Measurements from ENCODE around the gene ERO1B. TPM values are rescaled to one million over a fixed set of nuclear protein-coding genes. Genes with fewer than 3 reads are reported as not detected.

ERO1B gene
- total RNA-seq, 1 experiment from 2014 or later: 3.2 TPM

DNA sequence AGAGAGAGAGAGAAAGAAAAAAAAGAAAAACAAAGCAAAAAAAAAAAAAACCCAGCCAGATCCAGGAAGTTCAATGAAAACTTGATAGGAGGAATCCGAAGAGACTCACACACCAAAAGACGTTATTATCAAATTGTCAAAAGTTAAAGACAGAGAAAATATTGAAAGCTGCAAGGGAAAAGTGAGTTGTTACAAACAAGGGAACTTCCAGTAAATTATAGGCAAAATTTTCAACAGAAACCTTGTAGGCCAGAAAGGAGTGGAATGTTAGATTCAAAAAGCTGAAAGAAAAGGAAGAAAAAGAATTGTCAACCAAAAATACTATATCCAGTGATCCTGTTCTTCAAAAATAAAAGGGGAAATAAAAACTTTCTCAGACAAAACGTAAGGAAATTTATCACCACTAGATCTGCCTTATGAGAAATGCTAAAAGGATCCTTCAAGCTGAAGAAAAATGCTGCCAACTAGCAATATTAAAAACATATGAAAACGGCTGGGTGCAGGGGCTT lies 23.6 kb downstream of the ERO1B start:
- ChIA-PET CTCF (interaction anchor here (0.6 kb wide), 1 partner anchor 194 kb away, joined by 5 read pairs; no protein-coding TSS in a partner anchor), POLR2A (no interaction called here)
- Mint-ChIP-seq H3K4me3 (no peak overlapping the region), H3K9me3 (peaks cover 39% of the 10 kb centered on the region), H3K27me3 (ENCODE audit: low read depth) (peaks cover 4% of the 10 kb centered on the region; the same call in 1 of the 2 replicates), H3K4me1 (no peaks in the 10 kb centered on the region), H3K27ac (no peak overlapping the region), H3K36me3 (peaks cover 28% of the 10 kb centered on the region)
- DNase-seq (ENCODE audit: low spot score) (no peak), ATAC-seq (no peak)
- TF ChIP-seq FOXJ3 (CRISPR knock-in tag; IDR thresholded peaks at IDR 0.05; ENCODE audit: borderline replicate concordance) (no peak), ZNF263 (CRISPR knock-in tag; IDR thresholded peaks at IDR 0.05; ENCODE audit: low read depth) (no peak), ETV6 (CRISPR knock-in tag; IDR thresholded peaks at IDR 0.05) (no peak), CREM (CRISPR knock-in tag; IDR thresholded peaks at IDR 0.05) (no peak)
- TF ChIP-seq, protein P1, sequence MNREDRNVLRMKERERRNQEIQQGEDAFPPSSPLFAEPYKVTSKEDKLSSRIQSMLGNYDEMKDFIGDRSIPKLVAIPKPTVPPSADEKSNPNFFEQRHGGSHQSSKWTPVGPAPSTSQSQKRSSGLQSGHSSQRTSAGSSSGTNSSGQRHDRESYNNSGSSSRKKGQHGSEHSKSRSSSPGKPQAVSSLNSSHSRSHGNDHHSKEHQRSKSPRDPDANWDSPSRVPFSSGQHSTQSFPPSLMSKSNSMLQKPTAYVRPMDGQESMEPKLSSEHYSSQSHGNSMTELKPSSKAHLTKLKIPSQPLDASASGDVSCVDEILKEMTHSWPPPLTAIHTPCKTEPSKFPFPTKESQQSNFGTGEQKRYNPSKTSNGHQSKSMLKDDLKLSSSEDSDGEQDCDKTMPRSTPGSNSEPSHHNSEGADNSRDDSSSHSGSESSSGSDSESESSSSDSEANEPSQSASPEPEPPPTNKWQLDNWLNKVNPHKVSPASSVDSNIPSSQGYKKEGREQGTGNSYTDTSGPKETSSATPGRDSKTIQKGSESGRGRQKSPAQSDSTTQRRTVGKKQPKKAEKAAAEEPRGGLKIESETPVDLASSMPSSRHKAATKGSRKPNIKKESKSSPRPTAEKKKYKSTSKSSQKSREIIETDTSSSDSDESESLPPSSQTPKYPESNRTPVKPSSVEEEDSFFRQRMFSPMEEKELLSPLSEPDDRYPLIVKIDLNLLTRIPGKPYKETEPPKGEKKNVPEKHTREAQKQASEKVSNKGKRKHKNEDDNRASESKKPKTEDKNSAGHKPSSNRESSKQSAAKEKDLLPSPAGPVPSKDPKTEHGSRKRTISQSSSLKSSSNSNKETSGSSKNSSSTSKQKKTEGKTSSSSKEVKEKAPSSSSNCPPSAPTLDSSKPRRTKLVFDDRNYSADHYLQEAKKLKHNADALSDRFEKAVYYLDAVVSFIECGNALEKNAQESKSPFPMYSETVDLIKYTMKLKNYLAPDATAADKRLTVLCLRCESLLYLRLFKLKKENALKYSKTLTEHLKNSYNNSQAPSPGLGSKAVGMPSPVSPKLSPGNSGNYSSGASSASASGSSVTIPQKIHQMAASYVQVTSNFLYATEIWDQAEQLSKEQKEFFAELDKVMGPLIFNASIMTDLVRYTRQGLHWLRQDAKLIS (CRISPR knock-in tag; IDR thresholded peaks at IDR 0.05; ENCODE audit: borderline replicate concordance): no peak

DNA sequence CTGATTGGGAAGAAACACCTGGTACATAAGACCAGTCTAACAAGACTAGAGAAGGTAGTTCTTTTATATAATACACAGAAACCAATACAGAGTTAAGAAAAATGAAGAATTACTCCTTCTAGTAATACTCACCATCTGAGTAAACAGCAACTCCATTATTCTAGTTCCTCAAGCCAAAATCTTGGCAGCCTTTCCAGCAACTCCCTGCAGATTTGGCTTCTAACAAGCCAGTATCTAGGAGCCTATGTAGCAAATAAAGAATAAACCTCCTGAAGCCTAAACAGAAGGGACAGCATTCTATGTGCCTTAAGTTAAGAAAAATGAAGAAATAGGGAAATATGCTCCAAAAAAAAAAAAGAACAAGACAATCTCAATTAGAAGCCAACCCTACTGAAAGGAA lies 24.5 kb downstream of the ERO1B start:
- TF ChIP-seq SP1 (CRISPR knock-in tag; conservative IDR thresholded peaks at IDR 0.05) (no peak), SMAD3 (CRISPR knock-in tag; IDR thresholded peaks at IDR 0.05; ENCODE audit: borderline replicate concordance) (no peak), RELA (CRISPR knock-in tag; IDR thresholded peaks at IDR 0.05; ENCODE audit: borderline replicate concordance) (no peak)
- TF ChIP-seq, protein P2, sequence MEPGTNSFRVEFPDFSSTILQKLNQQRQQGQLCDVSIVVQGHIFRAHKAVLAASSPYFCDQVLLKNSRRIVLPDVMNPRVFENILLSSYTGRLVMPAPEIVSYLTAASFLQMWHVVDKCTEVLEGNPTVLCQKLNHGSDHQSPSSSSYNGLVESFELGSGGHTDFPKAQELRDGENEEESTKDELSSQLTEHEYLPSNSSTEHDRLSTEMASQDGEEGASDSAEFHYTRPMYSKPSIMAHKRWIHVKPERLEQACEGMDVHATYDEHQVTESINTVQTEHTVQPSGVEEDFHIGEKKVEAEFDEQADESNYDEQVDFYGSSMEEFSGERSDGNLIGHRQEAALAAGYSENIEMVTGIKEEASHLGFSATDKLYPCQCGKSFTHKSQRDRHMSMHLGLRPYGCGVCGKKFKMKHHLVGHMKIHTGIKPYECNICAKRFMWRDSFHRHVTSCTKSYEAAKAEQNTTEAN (CRISPR knock-in tag; IDR thresholded peaks at IDR 0.05): no peak
- Mint-ChIP-seq H3K27ac (no peak overlapping the region), H3K36me3 (peaks cover 25% of the 10 kb centered on the region), H3K4me3 (no peak overlapping the region), H3K4me1 (no peaks in the 10 kb centered on the region), H3K9me3 (peaks cover 37% of the 10 kb centered on the region), H3K27me3 (ENCODE audit: low read depth) (peaks cover 4% of the 10 kb centered on the region; the same call in 1 of the 2 replicates)
- ATAC-seq (no peak), DNase-seq (ENCODE audit: low spot score) (no peak)
- CTCF ChIA-PET: no interaction called here
- POLR2A ChIA-PET: no interaction called here

DNA sequence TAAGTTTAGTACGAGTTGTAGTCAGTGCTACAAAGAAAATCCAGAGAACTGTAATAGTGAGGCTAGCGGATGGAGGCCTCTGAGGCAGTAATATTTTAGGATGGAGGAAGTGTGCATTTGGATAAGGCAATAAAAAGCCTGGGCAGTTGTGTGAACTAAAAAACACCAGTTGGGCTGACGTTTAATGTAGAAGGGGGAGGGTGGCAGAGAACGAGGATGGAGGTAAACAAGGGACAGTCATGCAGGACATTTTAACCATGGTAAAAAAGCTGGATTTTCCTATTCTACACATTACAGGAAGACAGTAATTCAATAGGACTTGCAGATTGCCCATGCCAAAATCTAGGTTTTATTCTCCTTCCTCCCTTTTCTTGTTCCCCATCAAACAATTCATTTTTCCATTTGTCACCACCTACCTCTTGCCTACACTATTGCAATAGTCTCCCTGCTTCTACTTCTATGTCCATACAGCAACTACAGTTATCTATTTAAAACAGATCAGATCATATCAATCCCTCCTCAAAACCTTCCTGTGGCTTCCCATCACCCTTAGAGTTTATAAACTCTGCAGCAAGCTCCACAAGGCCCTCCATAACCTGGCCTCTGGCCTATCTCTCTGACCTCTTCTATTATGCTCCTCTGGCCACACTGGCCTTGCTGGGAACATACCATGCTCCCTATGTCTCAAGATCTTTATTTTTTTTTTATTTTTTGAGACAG lies 27.7 kb downstream of the ERO1B start:
- CTCF ChIA-PET: no interaction called here
- peaks cover 4% of the 10 kb centered on the region; the same call in 1 of the 2 replicates for H3K27me3 Mint-ChIP-seq (ENCODE audit: low read depth)

DNA sequence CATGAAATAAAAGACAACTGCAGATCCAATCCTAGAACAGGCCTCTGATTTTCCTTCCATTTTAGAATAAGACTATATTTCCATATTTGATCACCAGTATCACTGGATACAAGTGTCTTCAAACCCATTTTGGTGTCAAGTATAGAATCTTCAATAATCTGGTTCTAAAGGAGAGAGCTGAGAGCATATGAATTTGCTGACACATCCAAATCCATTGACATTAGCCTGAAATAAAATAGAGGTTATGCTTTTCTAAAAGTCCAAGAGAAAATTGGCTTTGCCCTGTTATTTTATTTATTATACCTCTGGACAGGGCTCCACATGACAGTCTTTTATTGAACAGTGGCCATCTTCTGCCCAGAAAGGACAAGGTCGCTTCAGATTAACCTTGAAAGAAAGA lies 28.6 kb downstream of the ERO1B start:
- H3K27me3 Mint-ChIP-seq (ENCODE audit: low read depth): peaks cover 4% of the 10 kb centered on the region; the same call in 1 of the 2 replicates
- peaks cover 9% of the 10 kb centered on the region for H3K36me3 Mint-ChIP-seq
- no peak overlapping the region for H3K27ac Mint-ChIP-seq
- no peaks in the 10 kb centered on the region for H3K4me1 Mint-ChIP-seq
- peaks cover 8% of the 10 kb centered on the region for H3K9me3 Mint-ChIP-seq
- H3K4me3 Mint-ChIP-seq: no peak overlapping the region
- DNase-seq (ENCODE audit: low spot score) (no peak), ATAC-seq (no peak)
- ChIA-PET POLR2A (no interaction called here), CTCF (no interaction called here)
- TF ChIP-seq, protein P3, sequence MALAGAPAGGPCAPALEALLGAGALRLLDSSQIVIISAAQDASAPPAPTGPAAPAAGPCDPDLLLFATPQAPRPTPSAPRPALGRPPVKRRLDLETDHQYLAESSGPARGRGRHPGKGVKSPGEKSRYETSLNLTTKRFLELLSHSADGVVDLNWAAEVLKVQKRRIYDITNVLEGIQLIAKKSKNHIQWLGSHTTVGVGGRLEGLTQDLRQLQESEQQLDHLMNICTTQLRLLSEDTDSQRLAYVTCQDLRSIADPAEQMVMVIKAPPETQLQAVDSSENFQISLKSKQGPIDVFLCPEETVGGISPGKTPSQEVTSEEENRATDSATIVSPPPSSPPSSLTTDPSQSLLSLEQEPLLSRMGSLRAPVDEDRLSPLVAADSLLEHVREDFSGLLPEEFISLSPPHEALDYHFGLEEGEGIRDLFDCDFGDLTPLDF (CRISPR knock-in tag; IDR thresholded peaks at IDR 0.05): no peak
- TF ChIP-seq, protein P4, sequence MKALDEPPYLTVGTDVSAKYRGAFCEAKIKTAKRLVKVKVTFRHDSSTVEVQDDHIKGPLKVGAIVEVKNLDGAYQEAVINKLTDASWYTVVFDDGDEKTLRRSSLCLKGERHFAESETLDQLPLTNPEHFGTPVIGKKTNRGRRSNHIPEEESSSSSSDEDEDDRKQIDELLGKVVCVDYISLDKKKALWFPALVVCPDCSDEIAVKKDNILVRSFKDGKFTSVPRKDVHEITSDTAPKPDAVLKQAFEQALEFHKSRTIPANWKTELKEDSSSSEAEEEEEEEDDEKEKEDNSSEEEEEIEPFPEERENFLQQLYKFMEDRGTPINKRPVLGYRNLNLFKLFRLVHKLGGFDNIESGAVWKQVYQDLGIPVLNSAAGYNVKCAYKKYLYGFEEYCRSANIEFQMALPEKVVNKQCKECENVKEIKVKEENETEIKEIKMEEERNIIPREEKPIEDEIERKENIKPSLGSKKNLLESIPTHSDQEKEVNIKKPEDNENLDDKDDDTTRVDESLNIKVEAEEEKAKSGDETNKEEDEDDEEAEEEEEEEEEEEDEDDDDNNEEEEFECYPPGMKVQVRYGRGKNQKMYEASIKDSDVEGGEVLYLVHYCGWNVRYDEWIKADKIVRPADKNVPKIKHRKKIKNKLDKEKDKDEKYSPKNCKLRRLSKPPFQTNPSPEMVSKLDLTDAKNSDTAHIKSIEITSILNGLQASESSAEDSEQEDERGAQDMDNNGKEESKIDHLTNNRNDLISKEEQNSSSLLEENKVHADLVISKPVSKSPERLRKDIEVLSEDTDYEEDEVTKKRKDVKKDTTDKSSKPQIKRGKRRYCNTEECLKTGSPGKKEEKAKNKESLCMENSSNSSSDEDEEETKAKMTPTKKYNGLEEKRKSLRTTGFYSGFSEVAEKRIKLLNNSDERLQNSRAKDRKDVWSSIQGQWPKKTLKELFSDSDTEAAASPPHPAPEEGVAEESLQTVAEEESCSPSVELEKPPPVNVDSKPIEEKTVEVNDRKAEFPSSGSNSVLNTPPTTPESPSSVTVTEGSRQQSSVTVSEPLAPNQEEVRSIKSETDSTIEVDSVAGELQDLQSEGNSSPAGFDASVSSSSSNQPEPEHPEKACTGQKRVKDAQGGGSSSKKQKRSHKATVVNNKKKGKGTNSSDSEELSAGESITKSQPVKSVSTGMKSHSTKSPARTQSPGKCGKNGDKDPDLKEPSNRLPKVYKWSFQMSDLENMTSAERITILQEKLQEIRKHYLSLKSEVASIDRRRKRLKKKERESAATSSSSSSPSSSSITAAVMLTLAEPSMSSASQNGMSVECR (CRISPR knock-in tag; IDR thresholded peaks at IDR 0.05; ENCODE audit: borderline replicate concordance): no peak
- TF ChIP-seq, protein P5, sequence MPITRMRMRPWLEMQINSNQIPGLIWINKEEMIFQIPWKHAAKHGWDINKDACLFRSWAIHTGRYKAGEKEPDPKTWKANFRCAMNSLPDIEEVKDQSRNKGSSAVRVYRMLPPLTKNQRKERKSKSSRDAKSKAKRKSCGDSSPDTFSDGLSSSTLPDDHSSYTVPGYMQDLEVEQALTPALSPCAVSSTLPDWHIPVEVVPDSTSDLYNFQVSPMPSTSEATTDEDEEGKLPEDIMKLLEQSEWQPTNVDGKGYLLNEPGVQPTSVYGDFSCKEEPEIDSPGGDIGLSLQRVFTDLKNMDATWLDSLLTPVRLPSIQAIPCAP (CRISPR knock-in tag; IDR thresholded peaks at IDR 0.05): no peak
- no peak for TF ChIP-seq ZNF423 (CRISPR knock-in tag; IDR thresholded peaks at IDR 0.05)

More for the DNA sequence above, 27.7 kb downstream of the ERO1B start:
- no peaks in the 10 kb centered on the region for H3K4me1 Mint-ChIP-seq
- no peak for DNase-seq (ENCODE audit: low spot score)
- no peak overlapping the region for H3K27ac Mint-ChIP-seq
- POLR2A ChIA-PET: no interaction called here
- peaks cover 14% of the 10 kb centered on the region for H3K9me3 Mint-ChIP-seq
- H3K36me3 Mint-ChIP-seq: peaks cover 13% of the 10 kb centered on the region
- ATAC-seq: no peak
- no peak overlapping the region for H3K4me3 Mint-ChIP-seq
- TF ChIP-seq NFATC4 (CRISPR knock-in tag; IDR thresholded peaks at IDR 0.05) (no peak), TCF7 (CRISPR knock-in tag; IDR thresholded peaks at IDR 0.05; ENCODE audit: low read depth) (no peak), RORB (CRISPR knock-in tag; IDR thresholded peaks at IDR 0.05) (no peak)

All from WTC11 (cell line).